Stomach (tissue), 9 donors: Measurements from ENCODE around the gene RASGRP3. TPM values are rescaled to one million over a fixed set of nuclear protein-coding genes. Genes with fewer than 3 reads are reported as not detected.

Experiments
- DNase-seq, 2 donors: peaks; one replicate each; pipeline versions ENCODE4 v3.0.0 to v3.0.0-alpha.2; 2013 to 2019
- H3K27ac ChIP-seq, 5 donors: fragments of 200-600 bp in 4 of 5; sonication (generic) in 4 of 5; one replicate each; pipeline ENCODE4 v1.5.1; 2013 to 2019; ENCODE audit warnings: mild to moderate bottlenecking in 1 of 5, moderate library complexity in 1 of 5
- H3K27me3 ChIP-seq, 3 donors: fragments of 200-600 bp; sonication (generic); one replicate each; pipeline ENCODE4 v1.5.1; 2017 to 2019; ENCODE audit warnings: mixed run types in 1 of 3
- H3K36me3 ChIP-seq, 4 donors: fragments of 200-600 bp; sonication (generic); 1 replicate in 3 of 4; 2 replicates in 1 of 4; pipeline ENCODE4 v1.5.1; 2016 to 2019
- H3K4me1 ChIP-seq, 4 donors: fragments of 200-600 bp; sonication (generic); one replicate each; pipeline ENCODE4 v1.5.1; 2016 to 2019
- H3K4me3 ChIP-seq, 4 donors: fragments of 200-600 bp; sonication (generic) in 3 of 4; one replicate each; pipeline ENCODE4 v1.5.1; 2016 to 2019; ENCODE audit warnings: mild to moderate bottlenecking in 1 of 4
- H3K9me3 ChIP-seq, 4 donors: fragments of 200-600 bp; sonication (generic); one replicate each; pipeline ENCODE4 v1.5.1; 2016 to 2019
- CTCF ChIP-seq, 7 experiments: fragments of 450-650 bp in 4 of 7; fragments of 200-600 bp in 3 of 7; sonication (generic) in 3 of 7; IDR thresholded peaks; one replicate each; pipeline ENCODE4 v1.5.1; 2016 to 2019; ENCODE audit warnings: antibody characterized with exemption in 7 of 7, control low read depth in 2 of 7, mild to moderate bottlenecking in 1 of 7
- EP300 ChIP-seq: sonication (generic); formaldehyde crosslinking; IDR thresholded peaks from one replicate; pipeline ENCODE4 v1.6.1; 2017; ENCODE audit warnings: antibody characterized with exemption
- POLR2A ChIP-seq, 4 donors: fragments of 450-650 bp; IDR thresholded peaks; one replicate each; pipeline ENCODE4 v1.6.1; 2016; ENCODE audit warnings: antibody characterized with exemption in 4 of 4, control low read depth in 2 of 4, mild to moderate bottlenecking in 1 of 4, moderate library complexity in 1 of 4
- POLR2AphosphoS5 ChIP-seq, 3 donors: sonication (generic); formaldehyde crosslinking; IDR thresholded peaks; one replicate each; pipeline ENCODE4 v1.6.1; 2016; ENCODE audit warnings: antibody characterized with exemption in 3 of 3
- WGBS, 5 donors: extraction: QIAGEN DNeasy Blood & Tissue Kit in 3 of 5; methylation state at CpG; one replicate each; pipeline versions ENCODE4 v1.1.5 to v1.1.7; 2013 to 2018; 5-methylcytosine and 5-hydroxymethylcytosine counted together
- intact Hi-C: fragments of 100-400 bp; cut with DNase I; formaldehyde crosslinking; loops from one replicate; pipeline ENCODE4 v1.15.1; 2023; ENCODE audit warnings: low total_unique reads
- polyA plus RNA-seq, 3 donors: library from polyadenylated mRNA; stranded (reverse); fragments of 200-250 nt; gene quantifications; one replicate each; pipeline ENCODE4 v1.2.3, GENCODE V29; 2013
- total RNA-seq, 5 donors: library from RNA; depleted of rRNA; stranded (reverse); fragments of >200 nt; gene quantifications; one replicate each; pipeline versions ENCODE4 v1.1.0 to v1.2.3, GENCODE V29; 2014 to 2016
- donor health status: healthy with polysubstance abuse.
- donor health status: Bipolar disorder and iron deficiency.
- donor health status: healthy.

Gene RASGRP3
- total and polyA plus RNA-seq, 8 donors = 0.29 to 51.3 (median 10.1) TPM

GRCh38 chr2:33577084-33577483 is 100.6 kb downstream of the RASGRP3 start:
- Histone ChIP-seq H3K9me3 (no peaks in the 10 kb centered on the region), H3K4me1 (peaks cover 0 to 10% (median 0%) of the 10 kb centered on the region in 4 donors), H3K4me3 (no peak overlapping the region), H3K36me3 (no peaks in the 10 kb centered on the region), H3K27me3 (no peaks in the 10 kb centered on the region), H3K27ac (no peak overlapping the region)
- 85 to 92% (median 88%) methylated on average over 8 of the region's 8 CpGs for WGBS, 5 donors
- DNase-seq = no peak
- TF ChIP-seq EP300 (no peak), POLR2A (IDR thresholded peaks at IDR 0.05) (no peak), POLR2AphosphoS5 (IDR thresholded peaks at IDR 0.05) (no peak), CTCF (IDR thresholded peaks at IDR 0.05) (no peak)
- intact Hi-C loops = no loop called here

- 44 to 49% (median 47%) methylated on average over 2 of the region's 2 CpGs for WGBS, 5 donors
- intact Hi-C loops = no loop called here
Observed at GRCh38 chr2:33577668-33578067, 101.2 kb downstream of the RASGRP3 start.

GRCh38 chr2:33579227-33579626 is 102.8 kb downstream of the RASGRP3 start:
- 86 to 96% (median 95%) methylated on average over 5 of the region's 5 CpGs for WGBS, 5 donors
- H3K4me1 ChIP-seq = peaks cover 0 to 19% (median 4%) of the 10 kb centered on the region in 4 donors
- no peak for TF ChIP-seq POLR2A (IDR thresholded peaks at IDR 0.05)
- no peak overlapping the region for H3K27ac ChIP-seq
- no peak for DNase-seq
- intact Hi-C loops = no loop called here
- H3K36me3 ChIP-seq = peaks cover 0 to 12% (median 8%) of the 10 kb centered on the region in 4 donors
- no peaks in the 10 kb centered on the region for H3K9me3 ChIP-seq
- no peak overlapping the region for H3K4me3 ChIP-seq
- H3K27me3 ChIP-seq = no peaks in the 10 kb centered on the region

More at GRCh38 chr2:33577668-33578067, 101.2 kb downstream of the RASGRP3 start:
- TF ChIP-seq CTCF (IDR thresholded peaks at IDR 0.05) (no peak), EP300 (no peak), POLR2A (IDR thresholded peaks at IDR 0.05) (no peak), POLR2AphosphoS5 (IDR thresholded peaks at IDR 0.05) (no peak)
- Histone ChIP-seq H3K27me3 (no peaks in the 10 kb centered on the region), H3K36me3 (peaks cover 0 to 3% (median 0%) of the 10 kb centered on the region in 4 donors), H3K27ac (no peak overlapping the region), H3K9me3 (no peaks in the 10 kb centered on the region), H3K4me1 (peaks cover 0 to 10% (median 0%) of the 10 kb centered on the region in 4 donors), H3K4me3 (no peak overlapping the region)
- DNase-seq = no peak

- DNase-seq = no peak
- WGBS, 5 donors = 82 to 92% (median 84%) methylated on average over 5 of the region's 5 CpGs
- intact Hi-C loops = no loop called here
Observed at GRCh38 chr2:33581872-33582271, 105.4 kb downstream of the RASGRP3 start.

More at GRCh38 chr2:33581872-33582271, 105.4 kb downstream of the RASGRP3 start:
- Histone ChIP-seq H3K36me3 (peaks cover 12 to 38% (median 33%) of the 10 kb centered on the region in 4 donors), H3K9me3 (no peaks in the 10 kb centered on the region), H3K4me1 (peaks cover 0 to 28% (median 8%) of the 10 kb centered on the region in 4 donors), H3K27me3 (no peaks in the 10 kb centered on the region), H3K4me3 (no peak overlapping the region), H3K27ac (no peak overlapping the region)
- TF ChIP-seq CTCF (IDR thresholded peaks at IDR 0.05) (no peak), POLR2A (IDR thresholded peaks at IDR 0.05) (no peak), POLR2AphosphoS5 (IDR thresholded peaks at IDR 0.05) (no peak)
